PC-3 (cell line): ENCODE results near the gene KRT86. TPM values are rescaled to one million over a fixed set of nuclear protein-coding genes. Genes with fewer than 3 reads are reported as not detected.

Source experiments
- ATAC-seq: fragments of 200-7000 bp; cut with Tn5 transposase; 2 replicates; pipeline ENCODE4 v1.9.1; 2020; ENCODE audit warnings: mild to moderate bottlenecking, moderate library complexity
- BruUV-seq: library from RNA; stranded (reverse); fragments of 400-500 nt; replicated peaks from 2 replicates; lab custom pipeline; 2021; lab: Mats Ljungman, UMichigan
- CTCF ChIA-PET: fragments of 300-600 bp; sonication (Branson Sonifier 250); formaldehyde crosslinking; loops from one replicate; lab custom pipeline; 2022; ENCODE audit warnings: antibody characterized with exemption; lab: Charles Lee
- POLR2A ChIA-PET: fragments of 300-600 bp; sonication (Branson Sonifier 250); formaldehyde crosslinking; loops from one replicate; lab custom pipeline; 2022; ENCODE audit warnings: antibody characterized with exemption; ENCODE audit not compliant: unreplicated experiment; lab: Charles Lee
- DNase-seq: peaks from one replicate; pipeline ENCODE4 v3.0.0-alpha.2; 2015
- H2AFZ ChIP-seq: fragments of 300-600 bp; sonication (generic); 2 replicates; pipeline ENCODE4 v1.6.0; 2016; ENCODE audit warnings: antibody characterized with exemption, low read length
- H3F3A ChIP-seq: fragments of 300-600 bp; sonication (generic); one replicate; pipeline ENCODE4 v1.6.0; 2017; ENCODE audit warnings: antibody characterized with exemption, low read length, control low read depth, mild to moderate bottlenecking; ENCODE audit not compliant: unreplicated experiment
- H3K27ac ChIP-seq: fragments of 300-600 bp; sonication (generic); 2 replicates; pipeline ENCODE4 v1.5.1; 2016; ENCODE audit warnings: mild to moderate bottlenecking, low read length
- H3K27me3 ChIP-seq: fragments of 300-600 bp; sonication (generic); 2 replicates; pipeline ENCODE4 v1.6.1; 2016; ENCODE audit warnings: low read length, mixed read lengths
- H3K36me3 ChIP-seq: fragments of 300-600 bp; sonication (generic); 2 replicates; pipeline ENCODE4 v1.6.1; 2016; ENCODE audit warnings: low read depth, mixed run types, low read length, mixed read lengths
- H3K4me1 ChIP-seq: fragments of 300-600 bp; sonication (generic); 2 replicates; pipeline ENCODE4 v1.5.1; 2016; ENCODE audit warnings: low read length; ENCODE audit not compliant: insufficient read depth
- H3K4me2 ChIP-seq: fragments of 300-600 bp; sonication (generic); 2 replicates; pipeline ENCODE4 v1.6.0; 2016; ENCODE audit warnings: low read length
- H3K4me3 ChIP-seq: fragments of 300-600 bp; sonication (generic); 2 replicates; pipeline ENCODE4 v1.5.1; 2016; ENCODE audit warnings: mild to moderate bottlenecking, low read length, mixed read lengths
- H3K79me2 ChIP-seq: fragments of 300-600 bp; sonication (generic); 2 replicates; pipeline ENCODE4 v1.6.1; 2017; ENCODE audit warnings: low read length, mixed read lengths
- H3K9ac ChIP-seq: fragments of 300-600 bp; sonication (generic); 2 replicates; pipeline ENCODE4 v1.6.0; 2016; ENCODE audit warnings: mild to moderate bottlenecking, low read length
- H3K9me2 ChIP-seq: fragments of 300-600 bp; sonication (generic); replicated peaks from 2 replicates; pipeline ENCODE4 v1.6.1; 2016; ENCODE audit warnings: mixed run types, low read length, mixed read lengths
- H3K9me3 ChIP-seq: fragments of 300-600 bp; sonication (generic); 2 replicates; pipeline ENCODE4 v1.6.1; 2016; ENCODE audit warnings: low read length, mixed read lengths
- H4K20me1 ChIP-seq: fragments of 300-600 bp; sonication (generic); 2 replicates; pipeline ENCODE4 v1.6.1; 2016; ENCODE audit warnings: low read length, mixed read lengths
- EZH2 ChIP-seq: fragments of 300-600 bp; sonication (generic); IDR thresholded peaks from one replicate; pipeline ENCODE4 v1.6.1; 2017; ENCODE audit warnings: antibody characterized with exemption, mild to moderate bottlenecking, low read length; ENCODE audit not compliant: unreplicated experiment
- EZH2phosphoT487 ChIP-seq: fragments of 300-600 bp; sonication (generic); IDR thresholded peaks from 2 replicates; pipeline ENCODE4 v1.6.1; 2018; ENCODE audit warnings: mild to moderate bottlenecking, antibody characterized with exemption, low read length, borderline replicate concordance
- intact Hi-C: fragments of 100-400 bp; cut with micrococcal nuclease; formaldehyde crosslinking; loops from 2 replicates; pipeline ENCODE4 v1.9.0; 2023
- total RNA-seq: library from RNA; depleted of rRNA; stranded (reverse); fragments of >200 nt; gene quantifications from 2 replicates; pipeline ENCODE4 v1.2.3, GENCODE V29; 2014
- TF ChIP-seq, protein P1 (sequence below): fragments of 300-600 bp; sonication (generic); conservative IDR thresholded peaks from 2 replicates; pipeline ENCODE4 v1.5.1; 2017; ENCODE audit warnings: antibody characterized with exemption, low read depth, mild to moderate bottlenecking, low read length

The KRT86 gene
- total RNA-seq, 1 experiment from 2014 or later: 1.2 TPM

DNA sequence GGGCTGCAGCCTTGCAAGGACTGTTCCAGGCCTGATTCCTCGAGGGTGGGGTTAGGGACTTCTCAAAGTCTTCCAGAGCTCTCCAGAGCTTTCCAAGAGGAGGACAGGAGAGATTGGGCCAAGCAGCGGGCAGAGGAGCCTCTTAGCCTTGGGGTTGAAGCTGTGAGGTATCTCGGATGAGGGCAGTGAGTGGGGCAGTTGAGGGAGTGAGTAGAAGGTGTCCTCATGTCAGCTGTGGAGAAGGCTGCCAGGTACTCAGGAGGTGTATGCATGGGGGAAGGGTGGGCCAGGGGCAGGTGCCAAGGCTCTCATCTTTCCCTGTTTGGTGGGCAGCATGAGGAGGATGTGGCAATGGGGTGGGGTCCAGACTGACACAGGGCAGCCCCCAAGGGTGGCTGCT, 39.0 kb downstream of the KRT86 start:
- H2AFZ ChIP-seq: no peak overlapping the region
- H3K4me1 ChIP-seq: peaks cover 7% of the 10 kb centered on the region
- no peaks in the 10 kb centered on the region for H3K36me3 ChIP-seq
- H3K27me3 ChIP-seq: no peaks in the 10 kb centered on the region
- ChIA-PET CTCF (interaction anchor here (0.6 kb wide), 1 partner anchor 157 kb away, joined by 3 read pairs; no protein-coding TSS in a partner anchor), POLR2A (no interaction called here)
- no peak overlapping the region for H3K27ac ChIP-seq
- intact Hi-C loops: no loop called here
- no peak overlapping the region for H3K4me2 ChIP-seq
- H3F3A ChIP-seq: no peaks in the 10 kb centered on the region
- no peaks in the 10 kb centered on the region for H3K79me2 ChIP-seq
- no peaks in the 10 kb centered on the region for H4K20me1 ChIP-seq
- H3K9me2 ChIP-seq: no peaks in the 10 kb centered on the region
- DNase-seq (no peak), ATAC-seq (no peak)
- no peak overlapping the region for H3K9ac ChIP-seq
- TF ChIP-seq, protein P1, sequence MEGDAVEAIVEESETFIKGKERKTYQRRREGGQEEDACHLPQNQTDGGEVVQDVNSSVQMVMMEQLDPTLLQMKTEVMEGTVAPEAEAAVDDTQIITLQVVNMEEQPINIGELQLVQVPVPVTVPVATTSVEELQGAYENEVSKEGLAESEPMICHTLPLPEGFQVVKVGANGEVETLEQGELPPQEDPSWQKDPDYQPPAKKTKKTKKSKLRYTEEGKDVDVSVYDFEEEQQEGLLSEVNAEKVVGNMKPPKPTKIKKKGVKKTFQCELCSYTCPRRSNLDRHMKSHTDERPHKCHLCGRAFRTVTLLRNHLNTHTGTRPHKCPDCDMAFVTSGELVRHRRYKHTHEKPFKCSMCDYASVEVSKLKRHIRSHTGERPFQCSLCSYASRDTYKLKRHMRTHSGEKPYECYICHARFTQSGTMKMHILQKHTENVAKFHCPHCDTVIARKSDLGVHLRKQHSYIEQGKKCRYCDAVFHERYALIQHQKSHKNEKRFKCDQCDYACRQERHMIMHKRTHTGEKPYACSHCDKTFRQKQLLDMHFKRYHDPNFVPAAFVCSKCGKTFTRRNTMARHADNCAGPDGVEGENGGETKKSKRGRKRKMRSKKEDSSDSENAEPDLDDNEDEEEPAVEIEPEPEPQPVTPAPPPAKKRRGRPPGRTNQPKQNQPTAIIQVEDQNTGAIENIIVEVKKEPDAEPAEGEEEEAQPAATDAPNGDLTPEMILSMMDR: no peak
- TF ChIP-seq EZH2: no peak
- TF ChIP-seq EZH2phosphoT487: no peak
- H3K9me3 ChIP-seq: no peaks in the 10 kb centered on the region
- H3K4me3 ChIP-seq: no peak overlapping the region
- no TSS peak for BruUV-seq

DNA sequence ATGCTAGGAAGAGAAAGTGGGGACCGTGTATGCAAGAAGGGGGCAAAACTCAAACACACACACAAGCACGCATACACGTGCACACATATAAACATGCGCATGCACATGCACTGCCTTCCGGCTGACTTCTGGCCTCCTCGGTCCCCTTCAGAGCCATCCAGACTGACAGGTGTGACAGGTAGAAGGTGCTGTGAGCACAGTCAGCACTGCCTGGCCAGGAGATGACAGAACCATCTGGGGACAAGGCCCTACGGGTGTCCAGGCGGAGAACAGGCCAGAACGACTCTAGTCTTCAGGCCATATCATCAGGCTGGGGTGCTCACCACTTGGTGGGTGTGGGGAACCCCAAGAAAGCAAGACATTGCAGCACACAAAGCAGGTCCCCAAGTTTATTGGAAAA, 39.5 kb downstream of the KRT86 start:
- Histone ChIP-seq H3K27ac (no peak overlapping the region), H3K4me2 (no peak overlapping the region), H3K27me3 (no peaks in the 10 kb centered on the region), H3F3A (no peaks in the 10 kb centered on the region), H2AFZ (no peak overlapping the region), H4K20me1 (no peaks in the 10 kb centered on the region), H3K4me1 (peaks cover 2% of the 10 kb centered on the region), H3K9ac (no peak overlapping the region), H3K9me2 (no peaks in the 10 kb centered on the region), H3K79me2 (no peaks in the 10 kb centered on the region), H3K9me3 (no peaks in the 10 kb centered on the region), H3K36me3 (no peaks in the 10 kb centered on the region), H3K4me3 (no peak overlapping the region)
- no TSS peak for BruUV-seq
- POLR2A ChIA-PET: no interaction called here
- intact Hi-C loops: no loop called here
- DNase-seq (no peak), ATAC-seq (no peak)
- TF ChIP-seq, protein P1: no peak
- TF ChIP-seq EZH2: no peak
- TF ChIP-seq EZH2phosphoT487: no peak
- CTCF ChIA-PET: no interaction called here

DNA sequence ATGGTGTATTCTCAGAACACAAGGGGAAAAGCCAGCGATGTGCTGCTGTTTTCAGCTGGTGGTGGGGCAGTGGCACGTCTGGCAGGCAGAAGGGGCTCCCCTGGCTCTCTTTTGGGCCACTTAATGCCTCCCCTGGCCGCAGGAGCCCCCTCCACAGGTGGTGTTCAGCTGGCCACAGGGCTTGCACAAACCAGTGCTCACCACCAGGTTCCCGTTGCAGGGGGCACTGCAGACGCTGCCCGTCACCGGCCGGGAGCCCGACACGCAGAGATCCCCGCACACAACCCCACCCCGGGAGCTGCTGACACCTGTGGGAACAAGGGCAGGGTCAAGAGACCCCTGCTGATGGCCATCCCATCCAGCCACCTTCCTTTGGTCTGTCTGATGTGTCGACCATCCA, 40.1 kb downstream of the KRT86 start:
- Histone ChIP-seq H3K36me3 (no peaks in the 10 kb centered on the region), H3K4me2 (no peak overlapping the region), H3K4me1 (no peaks in the 10 kb centered on the region), H3K9ac (no peak overlapping the region), H3F3A (no peaks in the 10 kb centered on the region), H3K79me2 (no peaks in the 10 kb centered on the region), H3K9me3 (no peaks in the 10 kb centered on the region), H4K20me1 (no peaks in the 10 kb centered on the region), H3K4me3 (no peak overlapping the region), H3K27ac (no peak overlapping the region), H2AFZ (no peak overlapping the region), H3K9me2 (no peaks in the 10 kb centered on the region), H3K27me3 (no peaks in the 10 kb centered on the region)
- no peak for DNase-seq
- TF ChIP-seq EZH2: no peak
- no peak for TF ChIP-seq EZH2phosphoT487
- TF ChIP-seq, protein P1: no peak
- ChIA-PET POLR2A (no interaction called here), CTCF (no interaction called here)
- no peak for ATAC-seq
- intact Hi-C loops: no loop called here
- BruUV-seq: no TSS peak
